HK-2 (cell line): Measurements from ENCODE around the gene FAM24B.
"Not testable (repeated sequence)": the region's sequence is repeated elsewhere in the genome, so short reads cannot be mapped to it uniquely, and the experiment has no call there.

Experiments used
- DNase-seq: peaks from one replicate; pipeline ENCODE4 v3.0.0-alpha.2; 2018; ENCODE audit not compliant: unreplicated experiment

FAM24B gene

GRCh38 chr10:122858042-122858441, 21.3 kb downstream of the FAM24B start:
- DNase-seq = not testable (repeated sequence)

DNA sequence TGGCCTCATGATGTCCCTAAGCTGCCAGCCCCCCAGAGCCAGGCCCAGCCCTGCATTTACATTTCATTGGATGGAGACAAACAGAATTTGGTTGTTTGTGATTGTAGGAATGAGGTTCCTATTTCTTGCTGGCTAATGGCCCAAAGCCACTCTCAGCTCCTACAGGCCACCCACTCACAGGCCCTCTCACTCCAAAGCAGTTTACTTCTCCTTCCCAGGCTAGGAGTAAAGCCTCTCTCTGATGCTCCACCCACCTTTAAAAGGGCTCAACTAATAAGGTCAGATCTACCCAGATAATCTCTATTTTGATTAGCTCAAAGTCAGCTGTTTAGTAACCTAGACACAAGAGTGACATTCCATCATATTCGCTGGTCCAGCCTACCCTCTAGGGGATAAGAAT, 22.5 kb downstream of the FAM24B start:
- no peak for DNase-seq

DNA sequence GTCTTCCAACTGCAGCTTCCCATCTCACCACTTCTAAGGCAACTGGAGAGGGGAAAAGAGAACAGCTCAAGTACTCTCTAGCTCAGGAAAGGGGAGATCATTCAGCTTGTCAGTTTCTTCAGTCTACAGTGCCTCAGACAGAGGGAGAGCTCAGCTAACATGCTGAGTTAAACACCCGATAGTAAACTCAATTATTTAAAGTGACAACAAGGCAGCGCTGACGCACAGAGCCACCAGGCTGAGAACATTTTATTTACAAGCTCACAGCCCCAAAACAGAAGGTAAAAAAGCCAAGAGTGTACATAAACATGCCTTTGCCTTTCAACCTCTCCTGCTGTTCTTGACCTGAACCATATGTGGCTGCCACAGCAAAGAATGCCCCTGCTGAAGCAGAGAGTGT, 23.6 kb downstream of the FAM24B start:
- DNase-seq = no peak

DNA sequence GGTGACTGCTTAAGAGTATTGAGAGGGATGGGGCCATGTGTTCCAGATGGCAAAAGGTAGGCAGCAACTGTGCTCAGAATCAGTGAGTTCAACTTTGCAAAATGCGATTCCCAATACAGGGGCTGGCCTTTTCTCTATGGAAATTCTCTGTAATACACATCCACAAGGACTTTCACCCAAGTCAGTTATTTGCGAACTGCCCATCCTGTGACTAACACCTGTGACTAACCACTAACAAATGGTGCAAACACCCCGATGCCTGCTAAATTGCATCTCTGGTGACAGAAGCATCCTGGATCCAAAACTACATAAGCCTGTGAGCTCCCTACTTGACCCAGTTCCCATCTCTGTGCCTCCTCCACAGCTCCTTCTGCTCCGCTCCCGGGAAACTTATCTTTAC, 24.7 kb downstream of the FAM24B start:
- DNase-seq = peak; percentile 51

DNA sequence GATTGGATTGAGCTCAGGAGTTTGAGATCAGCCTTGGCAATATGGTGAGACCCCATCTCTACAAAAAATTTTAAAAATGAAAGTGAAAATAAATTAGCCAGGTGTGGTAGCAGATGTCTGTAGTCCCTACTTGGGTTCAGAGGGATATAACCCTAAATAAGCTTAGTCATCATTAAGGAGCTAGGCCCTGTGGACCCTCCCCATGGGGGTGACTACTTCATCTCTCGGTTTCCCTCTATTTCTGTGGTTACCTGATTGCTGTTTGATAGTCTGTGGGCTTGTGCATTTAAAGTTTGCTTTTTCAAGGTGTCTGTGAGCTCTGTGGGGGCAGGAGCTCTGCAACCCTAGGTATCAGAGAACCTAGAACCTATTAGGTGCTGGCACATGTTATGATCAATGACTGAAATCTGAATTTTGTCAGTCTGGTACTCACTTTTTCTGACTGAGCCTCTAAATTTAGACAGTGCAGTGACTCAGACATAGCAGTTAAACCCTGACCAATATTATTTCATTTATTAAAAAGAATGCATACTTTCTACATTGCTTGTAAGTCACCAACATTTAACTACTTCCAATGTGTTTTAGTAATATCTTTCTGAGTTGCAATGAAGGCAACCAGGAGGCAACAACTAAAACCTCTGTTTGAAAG, 25.6 kb downstream of the FAM24B start:
- DNase-seq = no peak

GRCh38 chr10:122852261-122852660, 27.1 kb downstream of the FAM24B start:
- DNase-seq = no peak

DNA sequence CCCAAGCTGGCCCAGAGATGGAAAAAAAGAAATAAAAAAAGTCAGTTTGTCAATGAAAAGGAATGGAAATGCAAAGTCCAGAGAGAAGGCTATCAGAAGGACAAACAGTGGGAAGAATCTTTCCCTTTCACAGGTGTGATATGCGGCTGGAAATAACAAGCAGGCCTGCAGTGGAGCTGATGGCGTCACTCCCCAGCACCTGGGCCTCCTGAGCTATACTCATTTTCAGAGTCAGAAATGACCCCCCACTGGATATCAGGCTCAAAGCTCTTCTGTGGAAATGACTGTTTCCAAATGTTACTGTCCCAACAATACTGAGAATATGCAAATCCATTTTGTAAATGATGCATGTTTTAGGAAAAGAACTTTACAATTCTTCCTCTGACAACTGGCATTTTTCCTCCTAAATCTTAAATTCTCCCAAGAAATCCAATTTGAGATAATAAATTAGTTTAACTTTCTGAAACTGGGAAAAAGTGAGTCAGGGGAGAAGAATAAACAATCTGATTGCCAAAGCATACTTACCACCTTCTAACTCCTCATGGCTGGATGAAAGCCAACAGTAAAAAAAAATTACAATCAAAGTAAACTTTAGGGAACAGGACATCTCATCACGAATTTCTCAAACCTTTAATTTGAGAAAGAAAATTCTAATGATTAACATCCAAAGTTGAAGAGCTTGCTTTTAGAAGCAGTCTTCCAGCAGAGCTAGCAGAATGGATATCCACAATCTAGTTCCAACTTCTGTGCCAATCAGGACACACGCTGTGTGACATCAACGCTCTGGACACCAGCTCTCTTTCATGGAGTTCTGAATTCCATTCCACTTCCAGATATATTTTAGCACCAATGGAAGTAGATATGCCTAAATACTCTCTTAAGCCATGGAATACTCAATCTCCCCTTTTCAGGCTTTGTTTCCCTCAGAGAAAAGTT, 28.4 kb downstream of the FAM24B start:
- DNase-seq = no peak

GRCh38 chr10:122849900-122850605, 29.3 kb downstream of the FAM24B start:
- DNase-seq = no peak

- DNase-seq = no peak
Observed at GRCh38 chr10:122849090-122849489, 30.3 kb downstream of the FAM24B start.

- DNase-seq = no peak
Observed at GRCh38 chr10:122847782-122848604, 31.4 kb downstream of the FAM24B start.

DNA sequence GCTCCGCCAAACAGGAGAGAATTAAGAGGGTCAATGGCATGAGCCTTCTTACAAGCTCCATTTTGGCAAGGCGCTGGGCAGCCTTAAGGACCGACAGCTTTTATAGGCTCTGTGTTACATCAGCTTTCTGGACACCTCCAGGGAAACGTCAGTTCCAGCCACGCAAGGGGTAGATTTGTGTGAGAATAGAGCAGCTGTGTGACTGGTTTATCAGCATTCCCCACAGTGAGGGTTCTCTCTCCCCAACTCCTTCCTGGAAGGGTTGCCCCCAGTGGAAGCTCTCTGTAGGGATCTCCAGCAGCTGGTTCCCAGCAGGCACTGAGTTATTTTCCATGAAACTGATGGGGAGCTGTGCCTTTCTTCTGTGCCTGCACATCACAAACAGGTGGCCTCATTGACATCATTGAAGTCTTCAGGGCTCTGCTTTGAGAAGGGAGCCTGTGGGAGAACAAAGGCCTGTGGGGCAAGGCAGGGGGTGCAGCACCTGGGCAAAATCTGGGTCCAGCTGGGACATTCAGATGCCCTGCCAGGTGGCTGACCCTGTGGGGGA, 33.5 kb downstream of the FAM24B start, which contains the start of gene CUZD1:
Gene CUZD1, minus strand, starts transcription at position 75 of the 550 bp plus-strand sequence. Its CDS starts 14 bp downstream, at position 61.
- DNase-seq = no peak

DNA sequence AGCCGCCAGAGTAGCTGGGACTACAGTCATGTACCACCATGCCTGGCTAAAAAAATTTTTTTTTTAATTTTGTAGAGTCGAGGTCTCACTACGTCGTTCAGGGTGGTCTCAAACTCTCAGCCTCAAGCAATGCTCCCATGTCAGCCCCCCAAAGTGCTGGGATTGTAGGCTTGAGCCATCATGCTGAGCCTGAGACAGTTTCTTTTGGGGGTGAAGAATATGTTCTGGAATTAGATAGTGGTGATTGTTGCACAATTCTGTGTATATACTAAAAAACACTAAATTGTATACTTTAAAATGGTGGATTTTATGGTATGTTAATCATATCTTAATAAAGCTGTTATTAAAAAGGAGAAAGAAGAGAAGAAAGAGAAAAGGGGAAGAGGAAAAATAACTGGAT, 35.2 kb downstream of the FAM24B start:
- DNase-seq = no peak

- DNase-seq = no peak
Observed at GRCh38 chr10:122841569-122841968, 37.8 kb downstream of the FAM24B start.

GRCh38 chr10:122839505-122839904, 39.9 kb downstream of the FAM24B start:
- DNase-seq = no peak

DNA sequence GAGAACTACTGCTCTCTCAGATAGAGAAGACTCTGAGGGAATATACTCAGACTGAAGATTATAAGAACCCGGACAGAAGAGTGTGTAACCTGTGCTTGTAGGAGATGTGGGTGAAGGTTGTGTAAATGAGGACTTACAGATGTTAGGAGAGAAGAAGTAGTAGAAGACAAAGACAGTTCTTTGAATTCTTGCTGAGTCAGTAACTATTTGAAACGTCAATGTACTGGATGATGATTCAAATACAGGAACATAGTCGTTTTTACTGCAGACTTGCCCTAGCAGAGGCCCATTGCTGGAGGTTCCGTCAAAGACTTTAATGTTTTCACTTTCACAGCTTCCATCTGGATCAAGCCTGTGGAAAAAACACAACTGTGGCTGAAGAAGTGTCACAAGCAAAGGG, 40.5 kb downstream of the FAM24B start:
- DNase-seq = no peak

DNA sequence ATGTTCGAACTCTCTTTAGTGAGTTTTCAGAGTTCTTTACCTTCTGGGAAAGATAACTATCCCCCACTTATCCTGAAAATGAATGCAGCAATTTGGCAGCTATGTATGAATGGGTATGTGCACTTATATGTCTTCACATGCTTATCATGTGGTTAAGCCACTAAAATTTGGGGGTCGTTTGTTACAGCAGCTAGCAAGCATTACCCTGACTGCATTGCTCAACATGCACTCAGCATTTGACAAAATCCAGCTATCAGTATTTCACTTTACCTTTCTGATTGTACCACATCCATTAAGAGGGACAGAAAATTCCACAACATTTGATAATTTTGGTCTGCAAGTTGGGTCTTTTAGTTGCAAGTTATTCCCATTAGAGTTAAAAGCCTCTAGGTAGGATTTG, 43.5 kb downstream of the FAM24B start:
- DNase-seq = no peak

- no peak for DNase-seq
Observed at GRCh38 chr10:122830965-122831353, 48.4 kb downstream of the FAM24B start.

- no peak for DNase-seq
Observed at GRCh38 chr10:122830273-122830964, 49.0 kb downstream of the FAM24B start.

DNA sequence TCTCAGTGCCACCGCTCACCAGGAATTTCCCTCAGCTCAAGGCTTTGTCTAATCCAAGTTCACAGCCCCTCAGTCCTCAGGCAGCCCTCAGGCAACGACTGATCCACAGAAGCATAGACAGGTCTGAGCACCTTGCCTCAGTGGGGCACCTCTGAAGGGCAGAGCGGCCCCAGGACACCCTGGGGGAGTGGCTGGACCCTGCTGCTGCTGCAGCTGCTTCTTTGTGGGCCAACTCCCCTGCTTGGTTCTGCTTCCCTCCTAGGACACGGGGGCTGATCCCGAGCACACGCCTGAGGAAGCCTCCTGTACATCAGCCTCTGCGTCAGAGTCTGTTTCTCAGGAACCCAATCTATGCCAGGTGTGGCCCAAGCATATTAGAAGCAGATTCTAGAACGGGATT, 49.9 kb downstream of the FAM24B start:
- DNase-seq = no peak

GRCh38 chr10:122828716-122829255, 50.6 kb downstream of the FAM24B start:
- no peak for DNase-seq
